GM18507 (cell line): ENCODE measurements around the gene CREB3L2.
"Not testable (repeated sequence)": the region's sequence is repeated elsewhere in the genome, so short reads cannot be mapped to it uniquely, and the experiment has no call there.

Source experiments
- DNase-seq: peaks from one replicate; pipeline ENCODE4 v3.0.0; 2011; ENCODE audit warnings: low read depth; ENCODE audit not compliant: insufficient read length; ENCODE audit errors: extremely low spot score
- FAIRE-seq: peaks from 2 replicates; lab custom pipeline; 2011; peaks lifted over from hg19 to GRCh38; lab: Jason Lieb, UNC

The CREB3L2 gene

GRCh38 chr7:137992550-137993394, 9.1 kb downstream of the CREB3L2 start:
- DNase-seq (no peak), FAIRE-seq (no peak)

GRCh38 chr7:137992104-137992549, 9.8 kb downstream of the CREB3L2 start:
- FAIRE-seq = no peak

GRCh38 chr7:137990251-137990941, 11.5 kb downstream of the CREB3L2 start:
- no peak for FAIRE-seq
- no peak for DNase-seq

More at GRCh38 chr7:137992104-137992549, 9.8 kb downstream of the CREB3L2 start:
- no peak for DNase-seq

- no peak for FAIRE-seq
- no peak for DNase-seq
Measured at GRCh38 chr7:137989590-137989989, 12.3 kb downstream of the CREB3L2 start.

- DNase-seq (no peak), FAIRE-seq (no peak)
Measured at GRCh38 chr7:137989094-137989493, 12.8 kb downstream of the CREB3L2 start.

- FAIRE-seq (no peak), DNase-seq (no peak)
Measured at GRCh38 chr7:137987968-137988367, 13.9 kb downstream of the CREB3L2 start.

GRCh38 chr7:137987563-137987962, 14.3 kb downstream of the CREB3L2 start:
- DNase-seq = no peak
- FAIRE-seq = no peak

GRCh38 chr7:137987018-137987349, 14.9 kb downstream of the CREB3L2 start:
- no peak for DNase-seq
- FAIRE-seq = no peak

- no peak for DNase-seq
Measured at GRCh38 chr7:137986252-137987017, 15.5 kb downstream of the CREB3L2 start.

GRCh38 chr7:137985897-137986251, 16.0 kb downstream of the CREB3L2 start:
- no peak for DNase-seq
- no peak for FAIRE-seq

More at GRCh38 chr7:137986252-137987017, 15.5 kb downstream of the CREB3L2 start:
- no peak for FAIRE-seq

- DNase-seq = no peak
- peak; percentile 18 for FAIRE-seq
Measured at GRCh38 chr7:137985253-137985896, 16.5 kb downstream of the CREB3L2 start.

GRCh38 chr7:137984181-137985041, 17.5 kb downstream of the CREB3L2 start:
- FAIRE-seq (no peak), DNase-seq (no peak)

GRCh38 chr7:137983323-137984008, 18.4 kb downstream of the CREB3L2 start:
- no peak for FAIRE-seq
- DNase-seq = no peak

GRCh38 chr7:137982394-137982793, 19.5 kb downstream of the CREB3L2 start:
- not testable (repeated sequence) for DNase-seq, FAIRE-seq

GRCh38 chr7:137981668-137982067, 20.2 kb downstream of the CREB3L2 start:
- DNase-seq (no peak), FAIRE-seq (no peak)

- DNase-seq = no peak
- no peak for FAIRE-seq
Measured at GRCh38 chr7:137981175-137981574, 20.7 kb downstream of the CREB3L2 start.

GRCh38 chr7:137980308-137980707, 21.6 kb downstream of the CREB3L2 start:
- FAIRE-seq (no peak), DNase-seq (no peak)
